H1 (cell line): Measurements from ENCODE around the gene SLC24A4. TPM values are rescaled to one million over a fixed set of nuclear protein-coding genes. Genes with fewer than 3 reads are reported as not detected.
A peak's percentile ranks its signal among the peaks of the same experiment; 100 is the strongest.

Source experiments
- CTCF ChIA-PET: fragments of 300-600 bp; sonication (Branson Sonifier 250); formaldehyde crosslinking; loops from one replicate; lab custom pipeline; 2021; ENCODE audit not compliant: partially characterized antibody; lab: Charles Lee
- POLR2A ChIA-PET: fragments of 300-600 bp; sonication (Branson Sonifier 250); formaldehyde crosslinking; loops from one replicate; lab custom pipeline; 2021; ENCODE audit warnings: inconsistent platforms; ENCODE audit not compliant: partially characterized antibody; lab: Charles Lee
- DNase-seq, 2 experiments: peaks; one replicate each; pipeline versions ENCODE4 v3.0.0 to v3.0.0-alpha.2; 2010 to 2022; ENCODE audit warnings: low spot score in 2 of 2, low read depth in 1 of 2, mixed read lengths in 1 of 2
- FAIRE-seq: peaks from 2 replicates; lab custom pipeline; 2011; peaks lifted over from hg19 to GRCh38; lab: Jason Lieb, UNC
- H2AFZ ChIP-seq: 2 replicates; pipeline ENCODE4 v1.8.1; 2012; ENCODE audit warnings: low read length, inconsistent platforms
- H2AK5ac ChIP-seq: 2 replicates; pipeline ENCODE4 v1.6.1; 2013; ENCODE audit warnings: low read depth, low read length
- H2BK120ac ChIP-seq: replicated peaks from 2 replicates; pipeline ENCODE3; 2013; ENCODE audit warnings: low read depth, low read length, inconsistent platforms
- H2BK12ac ChIP-seq: 2 replicates; pipeline ENCODE4 v1.6.1; 2013; ENCODE audit warnings: low read depth, low read length
- H2BK15ac ChIP-seq: 2 replicates; pipeline ENCODE4 v1.6.1; 2013; ENCODE audit warnings: low read length
- H2BK20ac ChIP-seq: 2 replicates; pipeline ENCODE4 v1.6.1; 2013; ENCODE audit warnings: low read length
- H2BK5ac ChIP-seq: 2 replicates; pipeline ENCODE4 v1.6.1; 2013; ENCODE audit warnings: low read depth, low read length
- H3K14ac ChIP-seq: 2 replicates; pipeline ENCODE4 v1.6.1; 2013; ENCODE audit warnings: inconsistent platforms; ENCODE audit not compliant: insufficient read length
- H3K18ac ChIP-seq: 2 replicates; pipeline ENCODE4 v1.6.1; 2013; ENCODE audit warnings: low read length; ENCODE audit errors: extremely low read depth
- H3K23ac ChIP-seq: 2 replicates; pipeline ENCODE4 v1.6.1; 2013; ENCODE audit warnings: inconsistent platforms; ENCODE audit not compliant: insufficient read length
- H3K23me2 ChIP-seq: 2 replicates; pipeline ENCODE4 v1.6.1; 2013; ENCODE audit warnings: low read depth, low read length
- H3K27ac ChIP-seq: 2 replicates; pipeline ENCODE4 v1.6.1; 2011; ENCODE audit warnings: low read depth, low read length, inconsistent platforms
- H3K27me3 ChIP-seq, 4 experiments: replicated peaks in 1 of 4; 1 replicate in 1 of 4; 2 replicates in 3 of 4; pipeline versions ENCODE4 v1.6.1 to v1.8.1; 2011 to 2013; ENCODE audit warnings: low read length in 3 of 4, mild to moderate bottlenecking in 3 of 4, inconsistent platforms in 2 of 4, mixed read lengths in 2 of 4, moderate library complexity in 1 of 4; ENCODE audit not compliant: control insufficient read depth in 3 of 4, insufficient read depth in 3 of 4; ENCODE audit errors: extremely low read depth in 1 of 4
- H3K36me3 ChIP-seq, 4 experiments: 2 replicates each; pipeline versions ENCODE4 v1.6.1 to v1.8.1; 2011 to 2013; ENCODE audit warnings: mild to moderate bottlenecking in 4 of 4, low read length in 3 of 4, moderate library complexity in 2 of 4, control low read depth in 1 of 4, inconsistent platforms in 1 of 4; ENCODE audit not compliant: insufficient read depth in 4 of 4, control insufficient read depth in 2 of 4
- H3K4ac ChIP-seq: replicated peaks from 2 replicates; pipeline ENCODE3; 2013; ENCODE audit warnings: low read length, low read depth, mixed read lengths, inconsistent platforms; ENCODE audit not compliant: insufficient read length
- H3K4me1 ChIP-seq, 4 experiments: replicated peaks in 1 of 4; 1 replicate in 1 of 4; 2 replicates in 3 of 4; pipeline versions ENCODE4 v1.6.1 to v1.8.1; 2011 to 2013; ENCODE audit warnings: low read length in 3 of 4, inconsistent platforms in 2 of 4, mixed read lengths in 1 of 4; ENCODE audit not compliant: insufficient read depth in 4 of 4, control insufficient read depth in 3 of 4
- H3K4me2 ChIP-seq, 2 experiments: 2 replicates each; pipeline versions ENCODE4 v1.6.1 to v1.8.1; 2011 to 2013; ENCODE audit warnings: low read depth in 2 of 2, low read length in 2 of 2, control low read depth in 1 of 2, inconsistent platforms in 1 of 2, mild to moderate bottlenecking in 1 of 2; ENCODE audit not compliant: insufficient read depth in 1 of 2
- H3K4me3 ChIP-seq, 4 experiments: fragments of 200-600, 300-600 bp in 1 of 4; sonication (generic), shearing (Covaris generic), sonication (Bioruptor Twin) in 1 of 4; 2 replicates each; pipeline versions ENCODE4 v1.5.1 to v1.8.1; 2011 to 2016; ENCODE audit warnings: low read length in 4 of 4, low read depth in 3 of 4, control low read depth in 2 of 4, inconsistent platforms in 2 of 4, mild to moderate bottlenecking in 2 of 4, mixed read lengths in 1 of 4, moderate library complexity in 1 of 4; ENCODE audit not compliant: insufficient read depth in 2 of 4; ENCODE audit errors: extremely low read depth in 1 of 4
- H3K56ac ChIP-seq: replicated peaks from 2 replicates; pipeline ENCODE3; 2013; ENCODE audit warnings: low read depth, mild to moderate bottlenecking, mixed read lengths, low read length, inconsistent platforms; ENCODE audit not compliant: insufficient read length
- H3K79me1 ChIP-seq: 2 replicates; pipeline ENCODE4 v1.6.1; 2013; ENCODE audit warnings: low read depth, low read length, control low read depth
- H3K79me2 ChIP-seq, 2 experiments: 2 replicates each; pipeline versions ENCODE4 v1.6.1 to v1.8.1; 2012 to 2013; ENCODE audit warnings: low read length in 2 of 2, mild to moderate bottlenecking in 2 of 2, inconsistent platforms in 1 of 2; ENCODE audit not compliant: insufficient read depth in 2 of 2, control insufficient read depth in 1 of 2
- H3K9ac ChIP-seq, 4 experiments: replicated peaks in 1 of 4; 1 replicate in 1 of 4; 2 replicates in 3 of 4; pipeline versions ENCODE4 v1.6.1 to v1.8.1; 2011 to 2013; ENCODE audit warnings: low read depth in 3 of 4, low read length in 3 of 4, control low read depth in 2 of 4, mild to moderate bottlenecking in 2 of 4, moderate library complexity in 2 of 4, inconsistent platforms in 1 of 4; ENCODE audit errors: extremely low read depth in 1 of 4
- H3K9me3 ChIP-seq, 2 experiments: 2 replicates each; pipeline versions ENCODE4 v1.6.1 to v1.8.1; 2012 to 2013; ENCODE audit warnings: mild to moderate bottlenecking in 2 of 2, moderate library complexity in 2 of 2, control low read depth in 1 of 2, inconsistent platforms in 1 of 2, low read depth in 1 of 2, low read length in 1 of 2, mixed read lengths in 1 of 2; ENCODE audit not compliant: insufficient read depth in 2 of 2
- H4K20me1 ChIP-seq, 2 experiments: replicated peaks in 1 of 2; 2 replicates each; pipeline versions ENCODE3 to v1.8.1; 2011 to 2013; ENCODE audit warnings: inconsistent platforms in 2 of 2, low read length in 2 of 2, mild to moderate bottlenecking in 1 of 2; ENCODE audit not compliant: insufficient read depth in 2 of 2, control insufficient read depth in 1 of 2
- H4K5ac ChIP-seq: 2 replicates; pipeline ENCODE4 v1.6.1; 2013; ENCODE audit warnings: low read length, low read depth, mixed read lengths, inconsistent platforms; ENCODE audit not compliant: insufficient read length
- H4K8ac ChIP-seq: 2 replicates; pipeline ENCODE4 v1.8.0; 2013; ENCODE audit warnings: mild to moderate bottlenecking, moderate library complexity, low read length, inconsistent platforms; ENCODE audit not compliant: insufficient read depth; ENCODE audit errors: extremely low read depth
- H4K91ac ChIP-seq: replicated peaks from 2 replicates; pipeline ENCODE3; 2013; ENCODE audit warnings: low read length, mixed read lengths, inconsistent platforms; ENCODE audit not compliant: insufficient read length
- GTF2F1 ChIP-seq: IDR thresholded peaks from 2 replicates; pipeline ENCODE4 v1.6.1; 2012; ENCODE audit warnings: low read depth, low read length, improper control_type of control experiment, borderline replicate concordance
- JUND ChIP-seq: IDR thresholded peaks from 2 replicates; pipeline ENCODE4 v1.6.1; 2011; ENCODE audit warnings: mild to moderate bottlenecking, improper control_type of control experiment, low read length
- NRF1 ChIP-seq: IDR thresholded peaks from 2 replicates; pipeline ENCODE4 v1.6.1; 2011; ENCODE audit warnings: mild to moderate bottlenecking, low read depth, low read length, improper control_type of control experiment
- RAD21 ChIP-seq, 2 experiments: IDR thresholded peaks in 1 of 2; conservative IDR thresholded peaks in 1 of 2; 2 replicates each; pipeline ENCODE4 v1.6.1; 2011; ENCODE audit warnings: low read depth in 2 of 2, low read length in 2 of 2, improper control_type of control experiment in 1 of 2, inconsistent platforms in 1 of 2, mild to moderate bottlenecking in 1 of 2, moderate library complexity in 1 of 2
- RBBP5 ChIP-seq: IDR thresholded peaks from 2 replicates; pipeline ENCODE4 v1.7.1; 2012; ENCODE audit warnings: low read depth, mild to moderate bottlenecking, inconsistent platforms, low read length, moderate library complexity, borderline replicate concordance
- RFX5 ChIP-seq: IDR thresholded peaks from 2 replicates; pipeline ENCODE4 v1.6.1; 2011; ENCODE audit warnings: low read depth, low read length, improper control_type of control experiment, borderline replicate concordance
- SP4 ChIP-seq: IDR thresholded peaks from 2 replicates; pipeline ENCODE4 v1.6.1; 2012; ENCODE audit warnings: low read length, inconsistent platforms
- WGBS, 2 experiments: shearing (Covaris generic) in 1 of 2; methylation state at CpG; one replicate each; pipeline versions ENCODE4 v1.1.6 to v1.1.7; 2013 to 2015; ENCODE audit warnings: low lambda C conversion rate in 2 of 2, mixed read lengths in 2 of 2, inconsistent platforms in 1 of 2, low coverage in 1 of 2, missing lambda C conversion rate in 1 of 2; ENCODE audit not compliant: insufficient replicate concordance in 2 of 2, insufficient coverage in 1 of 2, insufficient read length in 1 of 2; ENCODE audit errors: extremely low coverage in 1 of 2, missing lambda C conversion rate in 1 of 2; 5-methylcytosine and 5-hydroxymethylcytosine counted together
- polyA plus RNA-seq, 7 experiments: library from polyadenylated mRNA; depleted of rRNA in 3 of 7; stranded (reverse) in 5 of 7; unstranded in 2 of 7; fragments of >200 nt in 5 of 7; fragments of 200-250 nt in 2 of 7; gene quantifications; 1 replicate in 5 of 7; 2 replicates in 1 of 7; 4 replicates in 1 of 7; pipeline versions ENCODE4 v1.2.1 to v1.2.3, GENCODE V29; 2011 to 2013; ENCODE audit warnings: missing spikeins in 2 of 7, mixed read lengths in 2 of 7
- total RNA-seq: library from RNA; stranded (reverse); fragmentation: NEBNext Ultra II Directional; extraction: Animal tissue kit (Norgen Biotek cat#: 25700); gene quantifications from 2 replicates; pipeline ENCODE4 v1.2.1, GENCODE V29; 2021
- TF ChIP-seq, protein P1 (sequence below): IDR thresholded peaks from 2 replicates; pipeline ENCODE4 v1.6.1; 2011; ENCODE audit warnings: low read depth, mild to moderate bottlenecking, low read length; ENCODE audit not compliant: insufficient read depth
- TF ChIP-seq, protein P2 (sequence below), 3 experiments: IDR thresholded peaks; 1 replicate in 2 of 3; 2 replicates in 1 of 3; pipeline versions ENCODE4 v1.5.1 to v1.6.1; 2011; ENCODE audit warnings: low read length in 3 of 3, mild to moderate bottlenecking in 3 of 3, inconsistent platforms in 2 of 3, low read depth in 1 of 3, moderate library complexity in 1 of 3; ENCODE audit not compliant: insufficient read depth in 1 of 3; ENCODE audit errors: control extremely low read depth in 1 of 3

Gene SLC24A4
- total and polyA plus RNA-seq, 2 of the 8 experiments (the other 6 are each of a cell fraction or from before 2014, with no cell fraction given) = 0.27 to 0.89 TPM

- H3K56ac ChIP-seq = no peak overlapping the region
- H3K4me3 ChIP-seq = no peak overlapping the region
- H2BK120ac ChIP-seq = no peak overlapping the region
- H3K9ac ChIP-seq = no peak overlapping the region
- ChIA-PET CTCF (interaction anchor here (1.2 to 8.2 kb wide), 2 partner anchors 27 to 121 kb away, joined by 3 to 52 read pairs; no protein-coding TSS in a partner anchor), POLR2A (no interaction called here)
- no peak overlapping the region for H3K4me2 ChIP-seq
- no peak overlapping the region for H3K4ac ChIP-seq
- H3K23ac ChIP-seq = no peak overlapping the region
- H3K14ac ChIP-seq = no peak overlapping the region
- peaks cover 0 to 5% of the 10 kb centered on the region in 2 experiments for H4K20me1 ChIP-seq
- peaks cover 0 to 5% (median 1%) of the 10 kb centered on the region in 4 experiments; a peak in 5 of 7 replicates for H3K4me1 ChIP-seq
- H3K23me2 ChIP-seq = peaks cover 15% of the 10 kb centered on the region; the same call in 1 of the 2 replicates
- no peak overlapping the region for H3K18ac ChIP-seq
- H2BK20ac ChIP-seq = no peak overlapping the region
- H4K5ac ChIP-seq = no peak overlapping the region
- H4K91ac ChIP-seq = no peak overlapping the region
- no peak overlapping the region for H2AFZ ChIP-seq
- H3K79me1 ChIP-seq = no peaks in the 10 kb centered on the region
- no peak overlapping the region for H3K27ac ChIP-seq
- H2AK5ac ChIP-seq = no peak overlapping the region
- peaks cover 33 to 54% (median 51%) of the 10 kb centered on the region in 4 experiments for H3K27me3 ChIP-seq
- H2BK12ac ChIP-seq = no peak overlapping the region
- 62% methylated on average over 4 of the region's 4 CpGs; no CpG with 5 or more reads in 1 of the 2 experiments for WGBS, 2 experiments
- H3K9me3 ChIP-seq = no peaks in the 10 kb centered on the region
- peak; percentile 32 for FAIRE-seq
- no peaks in the 10 kb centered on the region for H3K79me2 ChIP-seq
- no peak overlapping the region for H4K8ac ChIP-seq
- DNase-seq = no peak
- no peak overlapping the region for H2BK5ac ChIP-seq
- no peak overlapping the region for H2BK15ac ChIP-seq
- peaks cover 0 to 5% (median 0%) of the 10 kb centered on the region in 4 experiments; a peak in 1 of 8 replicates for H3K36me3 ChIP-seq
- TF ChIP-seq GTF2F1 = no peak
- no peak for TF ChIP-seq RBBP5
- TF ChIP-seq JUND = no peak
- no peak for TF ChIP-seq RFX5
- TF ChIP-seq SP4 = no peak
- TF ChIP-seq, protein P1, sequence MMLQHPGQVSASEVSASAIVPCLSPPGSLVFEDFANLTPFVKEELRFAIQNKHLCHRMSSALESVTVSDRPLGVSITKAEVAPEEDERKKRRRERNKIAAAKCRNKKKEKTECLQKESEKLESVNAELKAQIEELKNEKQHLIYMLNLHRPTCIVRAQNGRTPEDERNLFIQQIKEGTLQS = no peak
- TF ChIP-seq RAD21 (IDR thresholded peaks at IDR 0.05 in 1 of 2, conservative IDR thresholded peaks at IDR 0.05 in 1 of 2; ENCODE audit: low read depth in 2 of 2, low read length in 2 of 2) = peak in 1 of 2 experiments; percentile 24; a peak in 2 of 4 replicates
- no peak for TF ChIP-seq NRF1
- TF ChIP-seq, protein P2, sequence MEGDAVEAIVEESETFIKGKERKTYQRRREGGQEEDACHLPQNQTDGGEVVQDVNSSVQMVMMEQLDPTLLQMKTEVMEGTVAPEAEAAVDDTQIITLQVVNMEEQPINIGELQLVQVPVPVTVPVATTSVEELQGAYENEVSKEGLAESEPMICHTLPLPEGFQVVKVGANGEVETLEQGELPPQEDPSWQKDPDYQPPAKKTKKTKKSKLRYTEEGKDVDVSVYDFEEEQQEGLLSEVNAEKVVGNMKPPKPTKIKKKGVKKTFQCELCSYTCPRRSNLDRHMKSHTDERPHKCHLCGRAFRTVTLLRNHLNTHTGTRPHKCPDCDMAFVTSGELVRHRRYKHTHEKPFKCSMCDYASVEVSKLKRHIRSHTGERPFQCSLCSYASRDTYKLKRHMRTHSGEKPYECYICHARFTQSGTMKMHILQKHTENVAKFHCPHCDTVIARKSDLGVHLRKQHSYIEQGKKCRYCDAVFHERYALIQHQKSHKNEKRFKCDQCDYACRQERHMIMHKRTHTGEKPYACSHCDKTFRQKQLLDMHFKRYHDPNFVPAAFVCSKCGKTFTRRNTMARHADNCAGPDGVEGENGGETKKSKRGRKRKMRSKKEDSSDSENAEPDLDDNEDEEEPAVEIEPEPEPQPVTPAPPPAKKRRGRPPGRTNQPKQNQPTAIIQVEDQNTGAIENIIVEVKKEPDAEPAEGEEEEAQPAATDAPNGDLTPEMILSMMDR (IDR thresholded peaks at IDR 0.05; ENCODE audit: control extremely low read depth in 1 of 3, insufficient read depth in 1 of 3, low read depth in 1 of 3, low read length in 3 of 3) = peak in 2 of 3 experiments; percentile 10 to 37; a peak in 1 of 4 replicates
These were observed 2.9 kb downstream of the SLC24A4 start for GRCh38 chr14:92325835-92326234.
